Stimulated activated CD4-positive, alpha-beta T cell treated with anti-CD3 and anti-CD28 coated beads, Interleukin-2, amount 100 ng/mL, for 24 hours (primary cell): ENCODE results near the gene TSPAN33.
A peak's percentile ranks its signal among the peaks of the same experiment; 100 is the strongest.
"Not testable (repeated sequence)": the region's sequence is repeated elsewhere in the genome, so short reads cannot be mapped to it uniquely, and the experiment has no call there.

Experiments
- DNase-seq, 2 donors: peaks; one replicate each; pipeline ENCODE4 v3.0.0-alpha.2; 2020

The TSPAN33 gene

GRCh38 chr7:129144095-129144833, at the start of gene TSPAN33:
Gene TSPAN33, plus strand, starts transcription at chr7:129144707. Its CDS starts 274 bp downstream, at chr7:129144981.
- peak; percentile 73 to 81 for DNase-seq

GRCh38 chr7:129095258-129095657, 49.2 kb upstream of the TSPAN33 start:
- DNase-seq = no peak

GRCh38 chr7:129098409-129099084, 46.0 kb upstream of the TSPAN33 start:
- DNase-seq = no peak

GRCh38 chr7:129100827-129101166, 43.7 kb upstream of the TSPAN33 start:
- no peak for DNase-seq

- no peak for DNase-seq
These were observed 42.8 kb upstream of the TSPAN33 start for GRCh38 chr7:129101746-129102145.

GRCh38 chr7:129103561-129104324, 40.8 kb upstream of the TSPAN33 start:
- no peak for DNase-seq

GRCh38 chr7:129108581-129108980, 35.9 kb upstream of the TSPAN33 start:
- DNase-seq = no peak

GRCh38 chr7:129110258-129110981, 34.1 kb upstream of the TSPAN33 start:
- no peak for DNase-seq

GRCh38 chr7:129110982-129111376, 33.5 kb upstream of the TSPAN33 start:
- DNase-seq = no peak

- no peak for DNase-seq
These were observed 28.8 kb upstream of the TSPAN33 start for GRCh38 chr7:129115676-129116075.

- DNase-seq = no peak
These were observed 26.3 kb upstream of the TSPAN33 start for GRCh38 chr7:129118182-129118581.

GRCh38 chr7:129118976-129119375, 25.5 kb upstream of the TSPAN33 start:
- no peak for DNase-seq

GRCh38 chr7:129121501-129122077, 22.9 kb upstream of the TSPAN33 start:
- DNase-seq = not testable (repeated sequence)

GRCh38 chr7:129122078-129122750, 22.3 kb upstream of the TSPAN33 start:
- DNase-seq = no peak

GRCh38 chr7:129122751-129123509, 21.6 kb upstream of the TSPAN33 start:
- peak; percentile 24 to 33 for DNase-seq

GRCh38 chr7:129123510-129123857, 21.0 kb upstream of the TSPAN33 start:
- no peak for DNase-seq

- no peak for DNase-seq
These were observed 18.2 kb upstream of the TSPAN33 start for GRCh38 chr7:129126314-129126713.

- no peak for DNase-seq
These were observed 17.4 kb upstream of the TSPAN33 start for GRCh38 chr7:129127154-129127553.

- DNase-seq = no peak
These were observed 16.9 kb upstream of the TSPAN33 start for GRCh38 chr7:129127601-129128000.

- no peak for DNase-seq
These were observed 10.0 kb upstream of the TSPAN33 start for GRCh38 chr7:129134356-129134987.
